Activated CD8-positive, alpha-beta memory T cell treated with anti-CD3 and anti-CD28 coated beads, Interleukin-2, amount 50 U/mL, for 24 hours (primary cell): ENCODE data around the gene KRTDAP.

Experiments
- DNase-seq: peaks from one replicate; pipeline ENCODE4 v3.0.0-alpha.2; 2020; ENCODE audit errors: extremely low read depth

KRTDAP gene

GRCh38 chr19:35490364-35490763 is at the start of gene KRTDAP:
Gene KRTDAP, minus strand, starts transcription at chr19:35490464. Its CDS starts 22 bp downstream, at chr19:35490442.
- DNase-seq: no peak

- DNase-seq: no peak
Observed at GRCh38 chr19:35539850-35540249, 49.6 kb upstream of the KRTDAP start.

- DNase-seq: no peak
Observed at GRCh38 chr19:35539314-35539713, 49.0 kb upstream of the KRTDAP start.

- DNase-seq: no peak
Observed at GRCh38 chr19:35534803-35535480, 44.7 kb upstream of the KRTDAP start.

- DNase-seq: no peak
Observed at GRCh38 chr19:35533822-35534392, 43.6 kb upstream of the KRTDAP start.

GRCh38 chr19:35533201-35533821 is 43.0 kb upstream of the KRTDAP start, which contains the start of gene GAPDHS:
Gene GAPDHS, plus strand, starts transcription at chr19:35533456. Its CDS starts 72 bp downstream, at chr19:35533528.
- no peak for DNase-seq

GRCh38 chr19:35531291-35531690 is 41.0 kb upstream of the KRTDAP start:
- DNase-seq: no peak

GRCh38 chr19:35529241-35530218 is 39.3 kb upstream of the KRTDAP start:
- no peak for DNase-seq

GRCh38 chr19:35528218-35529038 is 38.2 kb upstream of the KRTDAP start, which contains the start of gene SBSN:
Gene SBSN, minus strand, starts transcription at chr19:35528311. Its CDS starts 30 bp downstream, at chr19:35528281.
- DNase-seq: no peak

GRCh38 chr19:35525873-35526272 is 35.6 kb upstream of the KRTDAP start:
- DNase-seq: no peak

GRCh38 chr19:35524181-35524837 is 34.0 kb upstream of the KRTDAP start:
- DNase-seq: no peak

GRCh38 chr19:35522745-35523327 is 32.6 kb upstream of the KRTDAP start:
- no peak for DNase-seq

- DNase-seq: no peak
Observed at GRCh38 chr19:35521124-35521743, 31.0 kb upstream of the KRTDAP start.

- no peak for DNase-seq
Observed at GRCh38 chr19:35519291-35519690, 29.0 kb upstream of the KRTDAP start.

- DNase-seq: no peak
Observed at GRCh38 chr19:35518313-35518712, 28.0 kb upstream of the KRTDAP start.

GRCh38 chr19:35517342-35517741 is 27.1 kb upstream of the KRTDAP start:
- no peak for DNase-seq

- no peak for DNase-seq
Observed at GRCh38 chr19:35516310-35516709, 26.0 kb upstream of the KRTDAP start.

GRCh38 chr19:35514282-35514809 is 24.1 kb upstream of the KRTDAP start:
- no peak for DNase-seq

GRCh38 chr19:35513628-35514281 is 23.5 kb upstream of the KRTDAP start, which contains the start of gene DMKN:
Gene DMKN, minus strand, starts transcription at chr19:35513649. Its CDS starts 174 bp downstream, at chr19:35513475.
- DNase-seq: no peak
